AG04450 (cell line): ENCODE measurements around the gene WWP2. TPM values are rescaled to one million over a fixed set of nuclear protein-coding genes. Genes with fewer than 3 reads are reported as not detected.
A peak's percentile ranks its signal among the peaks of the same experiment; 100 is the strongest.
"Not testable (repeated sequence)": the region's sequence is repeated elsewhere in the genome, so short reads cannot be mapped to it uniquely, and the experiment has no call there.

ENCODE experiments used
- CTCF ChIA-PET: fragments of 300-600, 350-600 bp; formaldehyde crosslinking; extraction: SDS; loops from one replicate; lab custom pipeline; 2022; ENCODE audit warnings: antibody characterized with exemption, inconsistent platforms; lab: Charles Lee
- POLR2A ChIA-PET: fragments of 350-600 bp; formaldehyde crosslinking; extraction: SDS; loops from one replicate; lab custom pipeline; 2021; ENCODE audit warnings: antibody characterized with exemption, inconsistent platforms; lab: Yijun Ruan, JAX
- DNase-seq: peaks from one replicate; pipeline ENCODE4 v3.0.0-alpha.2; 2011; ENCODE audit warnings: low read depth, low spot score
- H3K27ac ChIP-seq: one replicate; pipeline ENCODE4 v1.5.1; 2012; ENCODE audit warnings: low read depth, low read length, control low read depth
- H3K27me3 ChIP-seq: one replicate; pipeline ENCODE4 v1.6.0; 2012; ENCODE audit warnings: low read length; ENCODE audit not compliant: control insufficient read depth, insufficient read depth
- H3K4me3 ChIP-seq: 2 replicates; pipeline ENCODE4 v1.5.1; 2011; ENCODE audit warnings: mild to moderate bottlenecking, low read depth, low read length, control low read depth
- H3K9me3 ChIP-seq: 2 replicates; pipeline ENCODE4 v1.5.1; 2012; ENCODE audit warnings: low read length; ENCODE audit not compliant: control insufficient read depth, insufficient read depth
- polyA plus RNA-seq: library from polyadenylated mRNA; depleted of rRNA; stranded (reverse); fragments of >200 nt; gene quantifications from 2 replicates; pipeline ENCODE4 v1.2.3, GENCODE V29; 2011
- TF ChIP-seq, protein P1 (sequence below): IDR thresholded peaks from 2 replicates; pipeline ENCODE4 v1.5.1; 2011; ENCODE audit warnings: low read depth, low read length, control low read depth, inconsistent platforms

WWP2 gene
- polyA plus RNA-seq, 1 experiment, result 13.4 TPM

DNA sequence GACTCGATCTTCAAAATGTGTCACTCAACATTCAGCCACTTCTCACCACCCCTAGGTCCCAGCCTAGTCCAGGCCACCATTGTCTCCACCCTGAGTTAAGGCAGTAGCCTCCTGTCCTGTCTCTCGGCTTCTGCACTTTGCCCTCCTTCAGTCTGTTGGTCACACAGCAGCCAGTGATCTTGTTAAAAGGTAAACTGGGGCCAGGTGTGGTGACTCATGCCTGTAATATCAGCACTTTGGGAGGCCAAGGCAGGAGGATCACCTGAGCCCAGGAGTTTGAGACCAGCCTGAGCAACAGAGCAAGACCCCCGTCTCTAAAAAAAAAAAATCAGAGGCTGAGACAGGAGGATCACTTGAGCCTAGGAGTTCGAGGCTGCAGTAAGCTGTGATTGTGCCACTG, 25.8 kb downstream of the WWP2 start:
- no peaks in the 10 kb centered on the region for H3K27me3 ChIP-seq
- CTCF ChIA-PET, result interaction anchor here (2.1 kb wide), 1 partner anchor 9 kb away, joined by 8 read pairs; no protein-coding TSS in a partner anchor
- TF ChIP-seq, protein P1, sequence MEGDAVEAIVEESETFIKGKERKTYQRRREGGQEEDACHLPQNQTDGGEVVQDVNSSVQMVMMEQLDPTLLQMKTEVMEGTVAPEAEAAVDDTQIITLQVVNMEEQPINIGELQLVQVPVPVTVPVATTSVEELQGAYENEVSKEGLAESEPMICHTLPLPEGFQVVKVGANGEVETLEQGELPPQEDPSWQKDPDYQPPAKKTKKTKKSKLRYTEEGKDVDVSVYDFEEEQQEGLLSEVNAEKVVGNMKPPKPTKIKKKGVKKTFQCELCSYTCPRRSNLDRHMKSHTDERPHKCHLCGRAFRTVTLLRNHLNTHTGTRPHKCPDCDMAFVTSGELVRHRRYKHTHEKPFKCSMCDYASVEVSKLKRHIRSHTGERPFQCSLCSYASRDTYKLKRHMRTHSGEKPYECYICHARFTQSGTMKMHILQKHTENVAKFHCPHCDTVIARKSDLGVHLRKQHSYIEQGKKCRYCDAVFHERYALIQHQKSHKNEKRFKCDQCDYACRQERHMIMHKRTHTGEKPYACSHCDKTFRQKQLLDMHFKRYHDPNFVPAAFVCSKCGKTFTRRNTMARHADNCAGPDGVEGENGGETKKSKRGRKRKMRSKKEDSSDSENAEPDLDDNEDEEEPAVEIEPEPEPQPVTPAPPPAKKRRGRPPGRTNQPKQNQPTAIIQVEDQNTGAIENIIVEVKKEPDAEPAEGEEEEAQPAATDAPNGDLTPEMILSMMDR, result no peak
- no peak overlapping the region for H3K4me3 ChIP-seq
- POLR2A ChIA-PET, result no interaction called here
- DNase-seq, result no peak
- no peak overlapping the region for H3K27ac ChIP-seq
- no peaks in the 10 kb centered on the region for H3K9me3 ChIP-seq

DNA sequence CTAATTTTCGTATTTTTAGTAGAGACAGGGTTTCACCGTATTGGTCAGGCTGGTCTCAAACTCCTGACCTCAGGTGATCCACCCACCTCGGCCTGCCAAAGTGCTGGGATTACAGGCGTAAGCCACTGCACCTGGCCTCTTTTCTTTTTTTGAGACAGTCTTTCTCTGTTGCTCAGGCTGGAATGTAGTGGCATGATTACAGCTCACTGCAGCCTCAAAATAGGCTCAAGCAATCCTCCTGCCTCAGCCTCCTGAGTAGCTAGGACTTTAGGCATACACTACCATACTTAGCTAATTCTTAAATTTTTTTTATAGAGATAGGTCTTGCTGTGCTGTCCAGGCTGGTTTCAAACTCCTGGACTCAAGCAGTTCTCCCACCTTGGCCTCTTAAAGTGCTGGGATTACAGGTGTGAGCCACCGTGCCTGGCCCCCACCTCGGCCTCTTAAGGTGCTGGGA, 29.3 kb downstream of the WWP2 start:
- CTCF ChIA-PET, result interaction anchor here (1.6 kb wide), 1 partner anchor 139 kb away, joined by 8 read pairs; no protein-coding TSS in a partner anchor
- DNase-seq, H3K9me3 ChIP-seq, H3K4me3 ChIP-seq, POLR2A ChIA-PET, H3K27me3 ChIP-seq, H3K27ac ChIP-seq: not testable (repeated sequence)

DNA sequence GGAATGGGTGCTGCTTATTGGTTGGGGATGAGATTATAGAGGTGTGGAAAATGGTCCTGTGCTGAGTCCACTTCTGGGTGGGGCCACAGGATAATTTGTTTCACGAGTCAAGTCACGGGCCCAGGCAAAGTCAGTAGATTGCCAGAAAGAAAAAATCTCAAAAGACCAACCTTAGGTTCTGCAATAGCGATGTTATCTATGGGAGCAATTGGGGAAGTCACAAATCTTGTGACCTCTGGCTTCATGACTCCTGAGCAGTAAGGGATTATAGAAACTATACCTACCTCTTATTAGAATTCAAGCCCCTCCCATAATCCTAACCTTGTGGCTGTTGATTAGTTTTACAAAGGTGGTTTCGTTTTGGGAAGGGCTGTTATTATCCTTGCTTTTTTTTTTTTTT, 31.4 kb downstream of the WWP2 start:
- H3K9me3 ChIP-seq, result no peaks in the 10 kb centered on the region
- no peaks in the 10 kb centered on the region for H3K27me3 ChIP-seq
- POLR2A ChIA-PET, result no interaction called here
- no peak overlapping the region for H3K27ac ChIP-seq
- TF ChIP-seq, protein P1, result no peak
- no peak for DNase-seq
- CTCF ChIA-PET, result interaction anchor here (1.2 to 9.2 kb wide), 2 partner anchors 137 to 145 kb away, joined by 4 to 216 read pairs; no protein-coding TSS in a partner anchor
- no peak overlapping the region for H3K4me3 ChIP-seq

DNA sequence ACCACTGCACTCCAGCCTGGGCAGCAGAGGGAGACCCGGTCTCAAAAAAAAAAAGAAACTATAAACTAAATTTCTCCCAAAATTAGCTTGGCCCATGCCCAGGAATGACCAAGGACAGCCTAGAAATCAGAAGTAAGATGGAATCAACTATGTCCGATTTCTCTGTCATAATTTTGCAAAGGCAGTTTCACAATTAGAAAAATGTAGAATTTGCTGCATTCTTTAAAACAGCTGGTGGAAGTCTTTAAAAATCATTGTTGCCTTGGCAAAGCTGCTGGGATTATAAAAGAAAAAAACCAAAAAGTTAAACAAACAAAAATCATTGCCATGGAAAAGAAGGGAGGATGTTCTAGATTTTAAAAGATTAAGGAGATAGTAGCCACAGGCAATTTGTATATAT, 32.4 kb downstream of the WWP2 start:
- ChIA-PET CTCF (interaction anchor here (0.6 to 9.2 kb wide), 5 partner anchors 27 to 145 kb away, joined by 3 to 216 read pairs (median 6); partner anchors contain the start of gene NOB1), POLR2A (no interaction called here)
- no peak for DNase-seq
- H3K27me3 ChIP-seq, result no peaks in the 10 kb centered on the region
- no peak overlapping the region for H3K27ac ChIP-seq
- no peaks in the 10 kb centered on the region for H3K9me3 ChIP-seq
- H3K4me3 ChIP-seq, result no peak overlapping the region
- TF ChIP-seq, protein P1, result no peak

DNA sequence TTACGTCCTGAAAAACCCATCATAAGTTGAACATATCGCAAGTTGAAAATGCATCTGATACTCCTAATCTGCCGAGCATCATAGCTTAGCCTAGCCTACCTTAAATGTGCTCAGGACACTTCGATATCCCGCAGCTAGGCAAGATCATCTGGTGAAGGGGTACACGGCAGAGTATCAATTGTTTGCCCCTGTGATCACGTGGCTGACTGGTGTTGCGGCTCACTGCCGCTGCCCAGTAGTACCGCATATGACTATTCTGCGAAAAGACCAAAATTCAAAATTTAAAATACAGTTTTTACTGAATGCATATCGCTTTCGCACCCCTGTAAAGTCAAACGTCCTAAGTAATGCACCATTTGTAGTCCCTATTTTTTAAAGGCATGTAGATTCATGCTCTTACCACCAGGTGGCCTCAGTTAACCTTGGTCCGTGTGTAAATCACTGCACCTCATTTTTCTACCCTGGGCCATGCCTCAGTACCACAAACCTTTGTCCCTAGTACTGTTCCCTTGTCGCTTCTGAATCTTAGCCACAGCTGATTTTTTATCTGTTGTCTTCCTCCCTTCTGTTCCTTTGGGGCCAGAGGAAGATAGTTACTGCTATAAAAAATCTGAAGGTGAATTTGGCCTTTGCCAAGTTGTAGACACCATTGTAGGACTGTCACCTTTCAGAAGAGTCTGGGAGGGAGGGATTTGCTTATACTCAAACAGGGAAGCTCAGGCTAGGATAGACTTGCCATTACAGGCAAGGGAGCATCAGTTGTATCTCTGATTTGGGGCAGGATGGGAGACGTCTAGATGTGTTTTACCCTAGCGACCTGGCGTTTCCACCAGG, 34.4 kb downstream of the WWP2 start:
- no peaks in the 10 kb centered on the region for H3K9me3 ChIP-seq
- no peak overlapping the region for H3K4me3 ChIP-seq
- TF ChIP-seq, protein P1, result peak; percentile 91
- ChIA-PET CTCF (interaction anchor here (0.6 to 9.2 kb wide), 18 partner anchors 9 to 256 kb away, joined by 3 to 216 read pairs (median 4); partner anchors contain the start of gene NQO1), POLR2A (interaction anchor here (1.3 kb wide), 1 partner anchor 134 kb away, joined by 3 read pairs; no protein-coding TSS in a partner anchor)
- no peaks in the 10 kb centered on the region for H3K27me3 ChIP-seq
- peak; percentile 42 for DNase-seq
- no peak overlapping the region for H3K27ac ChIP-seq
